KMS-11 (cell line): Measurements from ENCODE around the gene VPS45.

Source experiments
- H2AFZ ChIP-seq: fragments of 200-600 bp; sonication (generic); 2 replicates; pipeline ENCODE4 v1.6.1; 2016; ENCODE audit warnings: antibody characterized with exemption, mixed run types, low read depth
- H3K27ac ChIP-seq: fragments of 200-600 bp; sonication (generic); 2 replicates; pipeline ENCODE4 v1.6.1; 2016; ENCODE audit warnings: mild to moderate bottlenecking, mixed run types
- H3K27me3 ChIP-seq: fragments of 200-600 bp; sonication (generic); 2 replicates; pipeline ENCODE4 v1.6.1; 2017; ENCODE audit warnings: mild to moderate bottlenecking, low read depth, mixed run types, moderate library complexity; ENCODE audit not compliant: insufficient read depth
- H3K36me3 ChIP-seq: fragments of 200-600 bp; sonication (generic); 2 replicates; pipeline ENCODE4 v1.6.1; 2017; ENCODE audit warnings: mild to moderate bottlenecking, mixed run types; ENCODE audit not compliant: insufficient read depth
- H3K4me1 ChIP-seq: fragments of 200-600 bp; sonication (generic); 2 replicates; pipeline ENCODE4 v1.6.1; 2016; ENCODE audit warnings: mild to moderate bottlenecking, low read depth, mixed run types; ENCODE audit not compliant: poor library complexity, severe bottlenecking
- H3K4me2 ChIP-seq: fragments of 200-600 bp; sonication (generic); 2 replicates; pipeline ENCODE4 v1.7.0; 2016; ENCODE audit warnings: mild to moderate bottlenecking, mixed run types
- H3K4me3 ChIP-seq: fragments of 200-600 bp; sonication (generic); IDR thresholded peaks from 2 replicates; pipeline ENCODE4 v1.6.1; 2017; ENCODE audit warnings: low read depth, low read length, mixed read lengths; ENCODE audit not compliant: insufficient read depth
- H3K79me2 ChIP-seq: fragments of 200-600 bp; sonication (generic); 2 replicates; pipeline ENCODE4 v1.6.1; 2016; ENCODE audit warnings: low read depth, mixed run types; ENCODE audit not compliant: insufficient read depth
- H3K9ac ChIP-seq: fragments of 200-600 bp; sonication (generic); 2 replicates; pipeline ENCODE4 v1.6.1; 2016; ENCODE audit warnings: mild to moderate bottlenecking, mixed run types
- H4K20me1 ChIP-seq: fragments of 200-600 bp; sonication (generic); 2 replicates; pipeline ENCODE4 v1.6.1; 2016; ENCODE audit warnings: mild to moderate bottlenecking, mixed run types; ENCODE audit not compliant: insufficient read depth
- TF ChIP-seq, protein P1 (sequence below): fragments of 200-600 bp; sonication (generic); conservative IDR thresholded peaks from 2 replicates; pipeline ENCODE4 v1.6.1; 2017; ENCODE audit warnings: low read depth, mild to moderate bottlenecking, antibody characterized with exemption, low read length, moderate library complexity, mixed read lengths

VPS45 gene

DNA sequence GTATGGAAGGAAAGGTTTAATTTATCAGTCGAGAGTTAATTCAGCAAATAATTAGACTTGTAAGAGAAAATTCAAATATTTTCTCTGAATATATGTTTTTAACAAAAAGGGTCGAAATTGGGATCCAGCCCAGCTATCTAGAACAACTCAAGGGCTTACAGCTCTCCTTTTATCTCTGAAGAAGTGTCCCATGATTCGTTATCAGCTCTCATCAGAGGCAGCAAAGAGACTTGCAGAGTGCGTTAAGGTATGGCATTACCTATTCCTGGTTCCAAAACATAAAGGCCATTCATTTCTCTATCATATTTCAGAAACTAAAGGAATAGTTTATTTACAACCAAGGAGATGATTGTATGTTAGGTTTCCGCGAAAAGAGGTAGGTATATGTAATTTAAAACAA, 9.4 kb downstream of the VPS45 start:
- H2AFZ ChIP-seq, result no peak overlapping the region
- no peaks in the 10 kb centered on the region for H3K36me3 ChIP-seq
- no peaks in the 10 kb centered on the region for H4K20me1 ChIP-seq
- no peak overlapping the region for H3K4me2 ChIP-seq
- H3K79me2 ChIP-seq, result no peaks in the 10 kb centered on the region
- peaks cover 9% of the 10 kb centered on the region for H3K4me1 ChIP-seq
- H3K9ac ChIP-seq, result no peak overlapping the region
- no peak overlapping the region for H3K27ac ChIP-seq
- no peak overlapping the region for H3K4me3 ChIP-seq
- H3K27me3 ChIP-seq, result no peaks in the 10 kb centered on the region
- TF ChIP-seq, protein P1, sequence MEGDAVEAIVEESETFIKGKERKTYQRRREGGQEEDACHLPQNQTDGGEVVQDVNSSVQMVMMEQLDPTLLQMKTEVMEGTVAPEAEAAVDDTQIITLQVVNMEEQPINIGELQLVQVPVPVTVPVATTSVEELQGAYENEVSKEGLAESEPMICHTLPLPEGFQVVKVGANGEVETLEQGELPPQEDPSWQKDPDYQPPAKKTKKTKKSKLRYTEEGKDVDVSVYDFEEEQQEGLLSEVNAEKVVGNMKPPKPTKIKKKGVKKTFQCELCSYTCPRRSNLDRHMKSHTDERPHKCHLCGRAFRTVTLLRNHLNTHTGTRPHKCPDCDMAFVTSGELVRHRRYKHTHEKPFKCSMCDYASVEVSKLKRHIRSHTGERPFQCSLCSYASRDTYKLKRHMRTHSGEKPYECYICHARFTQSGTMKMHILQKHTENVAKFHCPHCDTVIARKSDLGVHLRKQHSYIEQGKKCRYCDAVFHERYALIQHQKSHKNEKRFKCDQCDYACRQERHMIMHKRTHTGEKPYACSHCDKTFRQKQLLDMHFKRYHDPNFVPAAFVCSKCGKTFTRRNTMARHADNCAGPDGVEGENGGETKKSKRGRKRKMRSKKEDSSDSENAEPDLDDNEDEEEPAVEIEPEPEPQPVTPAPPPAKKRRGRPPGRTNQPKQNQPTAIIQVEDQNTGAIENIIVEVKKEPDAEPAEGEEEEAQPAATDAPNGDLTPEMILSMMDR, result no peak

DNA sequence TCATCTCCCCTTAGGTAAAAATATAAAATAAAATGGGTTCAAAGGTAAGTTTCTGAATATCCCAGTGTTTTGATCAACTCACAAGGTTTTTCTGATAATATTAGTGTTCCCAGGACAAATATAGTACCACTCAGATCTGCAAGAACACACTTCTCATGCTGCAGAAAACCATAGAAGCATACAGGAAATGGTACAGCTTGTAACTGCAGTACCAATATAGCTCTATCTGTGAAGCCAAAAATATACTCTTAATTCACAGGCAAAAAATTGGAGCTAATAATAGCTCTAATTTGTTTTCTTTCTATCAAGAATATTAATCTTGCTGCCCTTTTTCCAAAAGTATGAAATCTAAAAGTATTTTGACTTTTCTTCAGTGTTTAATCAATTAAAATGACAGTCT, 13.2 kb downstream of the VPS45 start:
- Histone ChIP-seq H3K27ac (no peak overlapping the region), H3K79me2 (no peaks in the 10 kb centered on the region), H3K36me3 (no peaks in the 10 kb centered on the region), H3K27me3 (no peaks in the 10 kb centered on the region), H4K20me1 (no peaks in the 10 kb centered on the region), H3K4me2 (no peak overlapping the region), H3K9ac (no peak overlapping the region), H3K4me1 (no peaks in the 10 kb centered on the region), H3K4me3 (no peak overlapping the region), H2AFZ (no peak overlapping the region)
- TF ChIP-seq, protein P1, result no peak

DNA sequence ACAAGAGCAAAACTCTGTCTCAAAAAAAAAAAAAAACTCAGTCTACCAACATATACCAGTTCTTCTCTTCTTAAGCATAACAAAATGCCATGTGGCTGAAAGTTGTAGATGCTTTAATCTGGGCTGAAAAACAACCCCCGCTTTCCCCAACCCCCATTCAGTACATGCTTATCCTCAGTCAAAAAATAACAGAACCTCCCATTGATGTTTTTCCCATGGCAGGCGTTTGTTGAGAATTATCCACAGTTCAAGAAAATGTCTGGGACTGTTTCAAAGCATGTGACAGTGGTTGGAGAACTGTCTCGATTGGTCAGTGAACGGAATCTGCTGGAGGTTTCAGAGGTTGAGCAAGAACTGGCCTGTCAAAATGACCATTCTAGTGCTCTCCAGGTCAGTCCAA, 14.9 kb downstream of the VPS45 start:
- H3K9ac ChIP-seq, result no peak overlapping the region
- H3K36me3 ChIP-seq, result no peaks in the 10 kb centered on the region
- H3K79me2 ChIP-seq, result no peaks in the 10 kb centered on the region

DNA sequence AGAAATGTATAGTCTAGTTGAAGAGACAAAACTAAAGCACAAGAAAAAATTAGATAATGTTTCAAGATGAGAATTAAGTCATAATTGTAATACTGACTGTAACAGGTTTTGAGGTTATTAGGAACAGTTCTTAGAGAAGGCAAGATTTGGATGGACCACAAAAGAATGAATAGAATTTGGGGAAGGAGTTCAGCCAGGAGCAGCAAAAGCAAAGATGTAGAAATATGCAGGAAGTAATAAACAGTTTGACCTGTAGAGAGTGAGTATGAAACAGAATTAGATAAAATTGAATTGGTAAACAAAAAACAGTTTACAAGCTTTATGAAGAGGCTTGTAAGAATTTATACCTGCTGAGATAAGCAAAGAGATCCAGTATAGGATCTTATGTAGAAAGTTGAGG, 16.3 kb downstream of the VPS45 start:
- no peak overlapping the region for H3K9ac ChIP-seq
- H4K20me1 ChIP-seq, result no peaks in the 10 kb centered on the region
- H3K4me1 ChIP-seq, result no peaks in the 10 kb centered on the region
- H3K27ac ChIP-seq, result no peak overlapping the region
- no peaks in the 10 kb centered on the region for H3K27me3 ChIP-seq
- no peak overlapping the region for H3K4me2 ChIP-seq
- TF ChIP-seq, protein P1, result no peak
- no peak overlapping the region for H3K4me3 ChIP-seq
- no peaks in the 10 kb centered on the region for H3K79me2 ChIP-seq
- no peaks in the 10 kb centered on the region for H3K36me3 ChIP-seq
- H2AFZ ChIP-seq, result no peak overlapping the region

More for the DNA sequence above, 14.9 kb downstream of the VPS45 start:
- H4K20me1 ChIP-seq, result no peaks in the 10 kb centered on the region
- no peaks in the 10 kb centered on the region for H3K27me3 ChIP-seq
- no peak overlapping the region for H3K4me3 ChIP-seq
- no peak overlapping the region for H2AFZ ChIP-seq
- no peak overlapping the region for H3K4me2 ChIP-seq
- H3K27ac ChIP-seq, result no peak overlapping the region
- TF ChIP-seq, protein P1, result no peak
- no peaks in the 10 kb centered on the region for H3K4me1 ChIP-seq
